ENCODE measurements around the gene EHMT1.
A peak's percentile ranks its signal among the peaks of the same experiment; 100 is the strongest.
"Not testable (repeated sequence)": the region's sequence is repeated elsewhere in the genome, so short reads cannot be mapped to it uniquely, and the experiment has no call there.

EHMT1 gene

DNA sequence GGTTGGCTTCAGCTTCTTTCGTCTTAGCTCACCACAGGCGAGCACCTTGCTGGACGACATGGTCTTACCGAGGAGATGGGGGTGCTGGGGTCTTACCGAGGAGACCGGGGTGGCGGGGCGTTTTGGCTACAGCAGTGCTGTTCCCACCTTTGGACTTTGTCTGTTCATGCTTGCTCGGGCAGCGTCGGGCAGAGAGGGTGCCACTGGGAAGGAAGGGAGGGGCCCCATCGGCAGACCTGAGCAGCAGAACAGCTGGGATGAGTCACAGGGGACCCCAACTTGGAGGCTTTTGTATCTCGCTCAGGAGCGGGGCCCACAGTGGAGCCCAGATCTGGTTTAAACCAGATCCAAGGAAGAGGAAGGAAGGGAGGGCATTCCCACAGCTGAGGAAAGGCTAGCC lies 152.8 kb downstream of the EHMT1 start:
- DNase-seq: no peak

DNA sequence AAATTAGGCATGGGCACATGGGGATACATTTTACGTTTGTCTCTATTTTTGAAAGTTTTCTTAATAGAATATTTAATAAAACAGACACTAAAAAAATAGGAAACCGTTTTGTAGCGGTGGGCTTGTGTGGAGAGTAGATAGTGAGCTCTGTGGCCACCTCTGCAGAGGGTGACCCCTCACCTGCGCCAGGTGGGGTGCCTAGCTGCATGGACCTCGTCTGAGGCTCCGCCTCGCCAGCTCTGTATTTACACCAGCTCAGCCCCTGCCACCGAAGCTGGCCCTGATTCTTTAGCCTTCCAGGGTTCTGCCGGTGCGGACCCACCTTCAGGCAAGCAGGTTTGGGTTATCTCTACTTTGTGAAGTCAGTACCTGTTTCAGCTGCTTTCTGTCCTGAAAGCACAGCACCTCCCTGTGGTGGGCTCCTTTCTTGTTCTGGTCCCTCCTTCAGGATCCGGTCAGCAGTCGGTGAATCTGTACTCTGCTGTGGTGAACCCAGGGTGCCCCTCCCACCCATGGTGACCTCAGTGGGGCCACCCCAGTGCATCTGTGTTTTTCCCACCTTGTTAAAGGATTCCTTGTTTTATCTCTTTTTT lies 153.6 kb downstream of the EHMT1 start:
- peak in 1 of 2 donors; percentile 9 for DNase-seq

DNA sequence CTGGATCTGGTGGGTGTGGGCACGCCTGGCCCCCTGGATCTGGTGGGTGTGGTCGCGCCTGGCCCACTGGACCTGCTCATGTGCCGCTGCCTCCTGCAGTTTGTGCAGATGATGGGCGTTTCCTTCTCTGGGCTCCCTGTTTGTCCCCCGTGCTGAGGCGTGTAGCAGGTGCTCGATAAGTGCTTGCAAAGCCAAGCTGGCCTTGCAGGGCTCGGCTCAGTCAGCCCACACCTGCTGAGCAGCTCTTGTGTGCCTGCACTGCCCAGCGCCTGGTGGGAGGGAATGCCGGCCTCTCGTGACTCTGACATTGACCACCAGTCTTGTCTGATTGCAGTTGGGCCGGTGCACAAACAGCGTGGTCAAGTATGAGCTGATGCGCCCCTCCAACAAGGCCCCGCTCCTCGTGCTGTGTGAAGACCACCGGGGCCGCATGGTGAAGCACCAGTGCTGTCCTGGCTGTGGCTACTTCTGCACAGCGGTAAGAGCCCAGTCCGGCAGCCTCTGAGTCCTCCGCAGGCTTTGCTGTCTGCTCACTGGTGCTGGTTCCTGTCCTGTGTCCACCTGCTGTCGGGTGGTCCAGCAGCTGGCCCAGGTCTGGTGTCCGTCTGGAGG lies 156.1 kb downstream of the EHMT1 start:
- no peak for DNase-seq

DNA sequence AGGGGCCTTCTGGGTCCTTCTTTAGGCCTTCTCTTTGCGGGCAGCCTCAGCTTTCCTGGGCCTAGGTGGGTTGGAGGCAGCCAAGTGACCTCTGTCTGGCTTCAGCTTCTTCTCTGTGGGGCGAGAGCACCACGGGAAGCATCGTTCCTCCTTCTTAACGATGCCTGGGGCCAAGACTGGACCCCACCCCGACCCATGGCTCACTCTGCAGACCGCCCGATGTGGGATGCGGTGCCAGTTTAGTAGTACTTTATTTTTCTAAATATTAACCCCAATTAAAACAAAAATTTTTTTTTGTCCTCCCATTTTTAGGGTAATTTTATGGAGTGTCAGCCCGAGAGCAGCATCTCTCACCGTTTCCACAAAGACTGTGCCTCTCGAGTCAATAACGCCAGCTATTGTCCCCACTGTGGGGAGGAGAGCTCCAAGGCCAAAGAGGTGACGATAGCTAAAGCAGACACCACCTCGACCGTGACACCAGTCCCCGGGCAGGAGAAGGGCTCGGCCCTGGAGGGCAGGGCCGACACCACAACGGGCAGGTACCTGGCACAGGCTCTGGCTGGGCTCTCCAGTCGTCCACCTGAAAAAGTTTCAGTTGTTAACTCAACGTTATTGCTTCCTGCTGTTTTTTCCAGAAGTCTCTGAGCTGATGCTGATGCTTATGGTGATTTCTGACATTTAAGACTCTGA lies 157.6 kb downstream of the EHMT1 start:
- no peak for DNase-seq

DNA sequence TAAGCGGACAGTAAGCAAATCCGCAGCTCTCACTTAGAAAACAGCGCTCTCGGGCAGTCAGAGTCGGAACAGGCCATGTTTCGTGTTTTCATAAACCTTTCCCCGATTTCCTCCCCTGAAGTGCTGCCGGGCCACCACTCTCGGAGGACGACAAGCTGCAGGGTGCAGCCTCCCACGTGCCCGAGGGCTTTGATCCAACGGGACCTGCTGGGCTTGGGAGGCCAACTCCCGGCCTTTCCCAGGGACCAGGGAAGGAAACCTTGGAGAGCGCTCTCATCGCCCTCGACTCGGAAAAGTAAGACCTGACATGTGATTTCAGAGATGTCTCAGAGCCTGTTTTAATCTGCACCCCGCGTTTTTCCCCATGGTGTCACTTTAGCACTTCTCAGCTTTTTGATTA lies 159.0 kb downstream of the EHMT1 start:
- no peak for DNase-seq

DNA sequence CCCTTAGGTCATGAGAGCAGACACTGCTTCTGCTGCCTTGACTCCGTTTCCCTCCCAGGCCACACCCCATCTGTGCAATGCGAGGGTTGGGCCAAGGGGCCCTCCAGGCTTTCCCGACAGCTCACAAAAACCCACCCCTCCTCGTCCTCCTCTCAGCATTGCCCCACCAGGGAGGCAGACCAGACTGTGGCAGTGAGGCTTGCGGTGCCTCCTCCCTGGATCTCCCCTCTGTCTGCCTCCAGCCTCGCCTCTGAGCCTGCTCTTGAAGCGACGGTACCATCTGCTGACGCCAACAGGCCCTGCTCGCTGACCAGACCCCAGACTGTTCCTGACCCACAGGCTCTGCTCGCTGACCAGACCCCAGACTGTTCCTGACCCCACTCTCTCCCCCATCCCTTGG lies 159.5 kb downstream of the EHMT1 start:
- no peak for DNase-seq

DNA sequence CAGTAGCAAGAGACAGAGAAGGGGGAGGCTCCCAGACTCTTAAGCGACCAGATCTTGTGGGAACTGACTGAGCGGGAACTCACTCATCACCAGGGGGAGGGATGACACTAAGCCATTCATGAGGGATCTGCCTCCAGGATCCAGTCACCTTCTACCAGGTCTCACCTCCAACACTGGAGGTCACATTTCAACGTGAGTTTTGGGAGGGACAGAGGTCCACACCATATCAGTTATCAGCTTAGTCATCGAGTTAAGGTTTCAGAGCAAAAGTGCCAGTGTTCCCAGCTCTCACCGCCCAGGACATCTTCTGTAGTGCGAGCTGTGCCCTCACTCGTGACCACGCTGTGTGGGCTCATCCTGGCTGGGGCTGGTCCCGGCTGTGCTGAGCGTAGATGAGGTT lies 160.1 kb downstream of the EHMT1 start:
- DNase-seq: no peak

DNA sequence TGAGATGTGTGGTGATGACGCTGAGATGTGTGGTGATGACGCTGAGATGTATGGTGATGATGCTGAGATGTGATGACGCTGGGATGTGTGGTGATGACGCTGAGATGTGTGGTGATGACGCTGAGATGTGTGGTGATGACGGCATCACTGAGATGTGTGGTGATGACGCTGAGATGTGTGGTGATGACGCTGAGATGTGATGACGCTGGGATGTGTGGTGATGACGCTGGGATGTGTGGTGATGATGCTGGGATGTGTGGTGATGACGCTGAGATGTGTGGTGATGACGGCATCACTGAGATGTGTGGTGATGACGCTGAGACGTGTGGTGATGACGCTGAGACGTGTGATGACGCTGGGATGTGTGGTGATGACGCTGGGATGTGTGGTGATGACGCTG lies 161.2 kb downstream of the EHMT1 start:
- DNase-seq: not testable (repeated sequence)

DNA sequence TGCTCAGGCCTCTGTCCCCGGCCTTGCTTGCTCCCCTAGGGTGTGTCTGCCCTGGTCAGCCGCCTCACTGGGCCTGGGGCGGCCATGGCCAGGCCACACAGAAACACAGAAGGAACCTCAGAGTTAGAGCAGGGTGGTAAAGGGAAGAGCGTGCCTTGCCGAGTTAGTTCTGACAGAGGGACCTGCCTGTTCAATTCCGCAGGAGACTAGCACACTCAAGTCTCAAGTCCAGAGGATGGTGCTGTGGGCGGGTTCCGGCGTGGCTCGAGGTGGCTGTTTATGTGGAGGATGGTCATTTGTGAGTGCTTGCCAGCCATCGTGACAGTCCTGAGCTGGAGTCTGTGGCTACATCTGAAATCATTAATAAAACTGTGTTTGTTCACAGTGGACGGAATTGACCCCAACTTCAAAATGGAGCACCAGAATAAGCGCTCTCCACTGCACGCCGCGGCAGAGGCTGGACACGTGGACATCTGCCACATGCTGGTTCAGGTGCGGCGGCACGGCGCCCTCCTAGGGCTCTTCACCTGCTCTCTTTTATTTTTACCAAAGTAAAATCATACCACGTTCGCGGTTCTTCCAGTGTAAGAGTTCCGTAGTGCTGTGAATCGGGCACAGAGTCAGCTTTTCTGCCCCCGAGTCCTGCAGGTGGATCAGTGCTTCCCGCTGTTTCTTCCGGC lies 163.2 kb downstream of the EHMT1 start:
- no peak for DNase-seq

DNA sequence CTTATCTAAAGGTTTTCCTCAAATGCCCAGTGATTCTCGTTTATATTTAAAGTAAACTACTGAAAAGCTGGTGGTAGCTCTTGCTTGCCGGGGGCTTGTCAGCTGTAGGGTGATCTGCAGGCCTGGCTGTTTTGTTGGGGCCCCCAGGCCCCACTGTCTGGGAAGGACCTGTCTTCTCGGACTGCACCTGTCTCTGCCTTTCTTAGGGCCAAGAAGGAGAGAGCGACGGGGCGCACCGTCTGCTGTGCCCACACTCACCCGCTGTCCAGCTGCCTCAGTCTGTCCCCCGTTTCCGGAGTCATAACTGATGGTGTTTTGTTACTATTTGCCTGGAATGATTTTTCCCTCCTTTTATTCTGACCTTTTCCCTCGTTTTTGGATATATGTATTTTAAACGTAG lies 164.7 kb downstream of the EHMT1 start:
- no peak for DNase-seq

DNA sequence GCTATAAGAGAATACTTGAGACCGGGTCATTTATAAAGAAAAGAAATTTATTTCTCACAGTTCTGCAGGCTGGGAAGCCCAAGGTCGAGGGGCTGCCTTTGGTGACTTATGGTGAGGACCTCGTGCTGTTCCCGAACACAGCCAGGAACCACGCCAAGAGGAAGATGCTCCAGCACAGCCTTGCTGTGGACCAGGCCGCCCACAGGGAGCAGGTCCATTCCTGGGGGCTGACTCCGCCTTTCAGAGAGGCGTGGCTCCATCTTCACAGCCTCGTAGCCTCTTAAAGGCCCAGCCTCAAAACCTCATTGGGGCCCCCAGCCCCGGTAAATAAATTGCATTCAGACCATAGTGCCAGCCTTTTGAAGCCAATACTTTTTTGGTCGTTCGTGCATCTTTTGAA lies 165.2 kb downstream of the EHMT1 start:
- no peak for DNase-seq

DNA sequence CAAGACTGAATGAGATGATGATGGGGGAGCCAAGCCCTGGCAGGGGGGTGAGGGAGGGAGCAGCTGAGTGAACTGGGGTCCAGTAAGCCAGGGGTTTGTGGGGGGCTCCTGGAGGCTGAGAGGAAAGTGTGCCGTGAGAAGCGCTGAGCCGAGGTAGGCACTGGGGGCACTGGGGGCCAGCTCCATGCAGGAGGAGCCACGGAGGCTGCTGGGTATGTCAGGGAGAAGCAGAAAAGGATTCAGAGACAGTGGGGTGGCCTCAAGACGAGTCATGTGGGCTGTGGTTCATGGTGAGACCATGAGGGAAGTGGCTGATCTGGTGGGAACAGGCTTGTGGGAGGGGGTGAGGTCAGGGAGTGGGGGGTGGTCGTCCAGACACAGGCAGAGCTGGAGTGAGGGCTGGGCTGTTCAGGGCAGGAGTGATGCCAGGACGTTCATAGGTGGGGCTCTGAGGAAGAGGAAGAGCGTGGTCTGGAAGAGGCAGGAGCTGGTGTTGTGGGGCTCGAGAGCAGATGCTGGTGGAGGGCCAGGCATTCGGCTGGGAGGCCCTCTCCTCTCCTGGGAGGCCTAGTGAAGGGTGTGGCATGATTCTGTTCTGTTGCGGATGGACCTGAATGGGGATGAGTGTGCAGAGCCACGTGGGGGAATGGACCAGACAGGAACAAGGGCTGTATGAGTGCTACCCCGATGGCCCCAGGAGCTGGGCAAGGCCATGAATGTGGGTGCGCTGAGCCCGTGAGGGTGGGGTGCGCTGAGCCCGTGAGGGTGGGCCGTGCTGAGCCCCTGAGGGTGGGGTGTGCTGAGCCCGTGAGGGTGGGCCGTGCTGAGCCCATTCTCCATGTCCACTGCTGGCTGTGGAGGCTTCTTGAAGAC lies 166.1 kb downstream of the EHMT1 start:
- DNase-seq: no peak

DNA sequence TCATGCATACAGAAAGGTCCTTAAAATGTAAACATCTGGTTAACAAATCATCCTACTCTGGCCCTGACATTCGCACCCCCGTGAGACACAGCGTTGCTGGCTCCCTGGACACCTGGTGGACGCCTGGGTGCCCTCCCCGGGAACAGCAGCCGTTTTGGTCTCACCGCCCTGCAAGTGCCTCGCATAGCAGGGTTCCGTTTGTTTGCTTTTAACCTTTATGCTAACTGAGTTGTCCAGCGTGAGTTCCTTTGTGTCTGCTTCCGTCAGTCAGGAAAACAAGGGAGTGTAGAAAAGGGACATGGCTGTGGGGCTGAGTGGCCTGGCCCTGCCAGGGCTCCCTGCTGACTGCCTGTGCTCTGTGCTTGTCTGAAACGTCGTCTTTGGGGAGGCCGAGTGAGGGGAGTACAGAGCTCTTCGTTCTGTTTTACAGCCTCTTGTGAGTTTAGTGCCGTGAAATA lies 166.9 kb downstream of the EHMT1 start:
- no peak for DNase-seq

DNA sequence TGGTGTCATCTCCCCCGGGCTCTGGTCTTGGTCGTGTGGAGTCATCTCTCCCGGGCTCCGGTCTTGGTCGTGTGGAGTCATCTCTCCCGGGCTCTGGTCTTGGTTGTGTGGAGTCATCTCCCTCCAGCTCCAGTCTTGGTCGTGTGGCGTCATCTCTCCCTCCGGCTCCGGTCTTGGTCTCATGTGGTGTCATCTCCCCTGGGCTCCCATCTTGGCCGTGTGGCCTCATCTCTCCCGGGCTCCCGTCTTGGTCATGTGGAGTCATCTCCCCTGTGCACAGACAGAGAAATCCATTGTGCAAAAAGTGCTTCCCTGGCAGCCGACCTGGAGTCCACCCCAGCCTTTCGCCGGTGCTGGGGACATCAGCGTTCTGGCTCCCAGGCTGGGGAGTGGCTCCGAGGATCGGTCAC lies 167.7 kb downstream of the EHMT1 start:
- DNase-seq: no peak

DNA sequence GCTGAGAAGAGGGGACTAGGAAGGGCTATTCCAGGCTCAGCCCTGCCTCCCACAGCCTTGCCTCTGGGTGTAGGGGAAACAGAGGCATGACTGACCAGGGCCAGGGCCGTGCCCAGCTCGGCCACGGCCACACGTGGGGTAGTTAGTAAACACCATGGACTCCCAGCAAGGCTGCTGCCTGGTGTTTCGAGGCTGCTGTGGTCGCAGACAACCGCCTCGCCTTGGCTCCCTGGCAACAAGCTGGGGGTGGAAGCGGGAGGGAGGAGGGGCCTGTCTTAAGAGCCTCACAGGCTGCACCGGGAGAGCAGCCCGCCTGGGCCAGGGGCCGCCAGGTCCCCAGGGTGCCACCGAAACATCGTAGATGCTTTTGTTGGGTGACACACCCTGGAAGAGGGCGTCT lies 168.6 kb downstream of the EHMT1 start:
- DNase-seq: no peak

DNA sequence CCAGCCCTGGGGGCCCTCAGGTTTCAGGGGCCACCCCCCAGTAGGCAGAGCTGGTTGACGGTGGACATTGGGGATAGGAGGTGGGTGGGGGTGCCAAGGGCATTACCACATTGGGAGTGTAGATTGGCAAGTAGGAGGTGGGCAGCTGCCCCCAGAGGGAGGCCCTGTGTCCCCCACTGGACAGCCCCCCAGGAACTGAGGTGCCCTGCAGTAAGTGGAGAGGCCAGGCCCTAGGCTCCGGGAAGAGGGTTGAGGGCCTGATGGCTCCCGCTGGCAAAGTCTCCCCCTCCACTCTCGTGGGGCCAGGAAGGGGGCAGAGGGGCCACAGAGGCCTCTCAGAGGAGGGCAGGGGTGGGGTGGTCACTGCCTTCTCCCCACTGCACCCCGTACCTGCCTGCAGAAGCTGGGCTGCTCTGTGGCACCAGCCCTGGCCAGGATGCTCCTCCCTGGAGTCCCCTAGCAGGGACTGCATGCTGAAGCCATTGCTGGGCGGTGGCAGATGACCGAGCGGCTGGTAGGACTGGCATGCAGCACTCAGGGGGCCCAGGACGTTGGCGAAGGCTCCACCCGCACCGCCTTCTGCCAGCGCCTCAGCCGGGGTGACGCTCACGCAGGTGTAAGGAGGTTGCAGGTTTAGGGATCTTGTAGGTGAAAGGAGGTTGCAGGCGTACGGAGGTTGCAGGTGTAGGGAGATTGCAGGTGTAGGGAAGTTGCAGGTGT lies 169.1 kb downstream of the EHMT1 start:
- DNase-seq: no peak

DNA sequence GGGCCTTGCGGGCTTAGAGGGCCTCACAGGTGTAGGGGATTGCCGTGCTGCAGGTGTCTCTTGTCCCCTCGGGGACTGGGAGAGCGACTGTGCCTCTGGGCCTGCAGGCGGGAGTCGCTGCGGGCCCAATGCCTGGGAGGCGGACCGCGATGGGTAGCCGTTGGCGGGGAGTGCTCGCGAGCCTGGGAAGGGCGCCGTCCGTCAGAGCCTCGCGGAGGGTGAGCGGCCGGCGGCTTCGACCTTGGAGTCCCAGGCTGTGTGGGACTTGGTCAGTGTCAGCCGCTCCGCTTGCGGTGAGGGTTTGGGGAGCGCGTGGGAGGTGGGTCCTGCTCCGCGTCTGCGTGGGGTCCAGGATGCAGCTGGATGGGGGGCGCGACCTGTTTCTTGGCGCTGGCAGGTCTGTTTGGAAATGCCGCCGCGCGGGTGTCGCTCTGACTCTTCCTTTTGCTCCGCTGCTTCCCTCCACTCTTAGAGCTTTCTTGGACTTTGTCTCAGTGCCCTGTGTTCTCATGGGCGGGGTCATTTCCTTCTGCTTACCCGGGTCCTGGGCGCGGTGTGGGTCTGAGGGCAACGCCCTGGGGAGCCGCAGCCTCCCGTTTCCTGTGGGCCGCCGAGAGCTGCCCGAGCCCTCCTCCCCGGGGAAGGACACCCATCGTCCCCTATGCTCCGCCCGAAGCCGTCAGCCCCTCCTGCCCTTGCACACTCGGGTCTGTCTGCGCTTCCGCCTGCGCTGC lies 169.9 kb downstream of the EHMT1 start:
- no peak for DNase-seq

DNA sequence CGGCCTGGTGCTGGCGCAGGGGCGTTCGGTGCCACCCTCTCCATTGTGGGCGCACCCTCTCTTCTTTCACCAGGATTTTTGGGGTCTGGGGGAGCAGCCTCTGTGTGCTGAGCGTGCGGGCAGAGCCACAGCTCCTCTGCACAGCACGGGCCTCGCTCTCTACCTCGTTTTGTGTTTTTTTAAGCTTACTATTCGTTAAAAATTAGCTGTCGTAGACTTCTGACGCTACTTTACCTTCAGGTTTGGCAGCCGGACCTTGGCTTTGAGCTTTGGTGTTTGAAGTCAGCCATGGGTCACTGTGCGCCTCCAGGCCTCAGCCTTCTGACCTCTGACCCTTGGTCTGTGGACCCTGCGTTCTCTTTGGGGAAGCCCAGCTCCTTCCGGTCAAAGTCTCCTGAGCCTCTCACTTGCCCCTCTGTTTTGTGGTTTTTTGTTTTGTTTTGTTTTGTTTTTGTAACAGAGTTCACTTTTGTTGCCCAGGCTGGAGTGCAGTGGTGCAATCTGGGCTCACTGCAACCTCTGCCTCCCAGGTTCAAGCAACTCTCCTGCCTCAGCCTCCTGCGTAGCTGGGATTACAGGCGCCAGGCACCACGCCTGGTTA lies 170.6 kb downstream of the EHMT1 start:
- DNase-seq: no peak

DNA sequence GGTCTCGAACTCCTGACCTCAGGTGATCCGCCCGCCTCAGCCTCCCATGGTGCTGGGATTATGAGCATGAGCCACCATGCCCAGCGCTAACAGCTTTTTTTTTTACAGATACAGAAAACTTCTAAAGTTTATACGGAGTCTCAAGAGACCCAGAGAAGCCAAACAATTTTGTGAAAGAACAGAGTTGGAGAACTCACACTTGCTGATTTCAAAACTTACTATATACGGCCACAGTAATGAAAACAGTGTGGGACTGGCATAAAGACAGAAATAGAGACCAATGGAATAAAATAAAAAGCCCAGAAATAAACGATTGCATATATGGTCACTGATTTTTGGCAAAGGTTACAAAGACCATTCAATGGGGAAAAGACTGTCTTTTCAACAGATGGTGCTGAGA lies 173.1 kb downstream of the EHMT1 start:
- no peak for DNase-seq

DNA sequence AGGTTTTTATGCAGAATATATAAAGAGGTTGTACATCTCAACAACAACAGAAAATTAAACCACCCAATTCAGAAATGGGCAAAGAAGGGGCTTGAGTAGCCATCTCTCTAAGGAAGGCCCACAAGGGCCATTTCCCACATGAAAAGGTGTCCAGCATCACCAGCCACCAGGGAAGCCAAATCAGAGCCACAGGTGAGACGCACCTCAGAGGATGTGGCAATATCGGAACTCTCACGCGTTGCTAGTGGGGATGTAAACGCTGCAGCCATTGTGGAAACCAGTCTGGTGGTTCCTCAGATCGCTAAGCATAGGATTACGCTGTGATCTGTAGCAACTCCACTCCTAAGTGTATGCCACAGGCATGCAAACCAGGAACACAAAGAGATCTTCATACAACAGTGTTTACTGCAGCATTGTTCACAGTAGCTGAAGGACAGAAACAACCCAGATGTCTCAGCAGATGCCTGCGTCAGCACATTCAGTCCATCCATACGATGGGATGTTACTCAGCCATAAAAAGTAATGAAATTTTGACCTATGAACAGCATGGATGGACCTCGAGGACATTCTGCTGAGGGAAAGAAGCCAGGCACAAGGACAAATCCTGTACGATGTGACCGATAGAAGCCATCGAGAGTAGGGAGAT lies 174.5 kb downstream of the EHMT1 start:
- DNase-seq: no peak

All from CD4-positive, alpha-beta T cell treated with Interferon alpha-2 for 1 hour (primary cell).